ENCODE results near the gene USH1G.

DNA sequence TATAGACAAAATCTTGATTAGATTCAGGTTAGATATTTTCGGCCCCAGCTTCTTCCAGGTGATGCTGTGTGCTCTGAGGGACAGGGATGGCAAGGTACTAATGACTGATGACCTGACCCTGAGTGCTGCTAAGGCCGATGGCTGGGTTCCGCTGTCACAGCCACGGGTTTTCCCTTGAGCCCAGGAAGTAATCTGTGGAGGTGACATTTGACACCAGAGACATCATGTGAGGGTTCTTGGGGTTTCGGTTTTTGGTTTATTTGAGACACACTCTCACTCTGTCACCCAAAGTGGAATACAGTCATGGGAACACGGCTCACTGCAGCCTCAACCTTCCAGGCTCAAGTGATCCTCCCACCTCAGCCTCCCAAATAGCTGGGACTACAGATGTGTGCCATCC lies 22.5 kb upstream of the USH1G start:
- TF ChIP-seq, protein P1, sequence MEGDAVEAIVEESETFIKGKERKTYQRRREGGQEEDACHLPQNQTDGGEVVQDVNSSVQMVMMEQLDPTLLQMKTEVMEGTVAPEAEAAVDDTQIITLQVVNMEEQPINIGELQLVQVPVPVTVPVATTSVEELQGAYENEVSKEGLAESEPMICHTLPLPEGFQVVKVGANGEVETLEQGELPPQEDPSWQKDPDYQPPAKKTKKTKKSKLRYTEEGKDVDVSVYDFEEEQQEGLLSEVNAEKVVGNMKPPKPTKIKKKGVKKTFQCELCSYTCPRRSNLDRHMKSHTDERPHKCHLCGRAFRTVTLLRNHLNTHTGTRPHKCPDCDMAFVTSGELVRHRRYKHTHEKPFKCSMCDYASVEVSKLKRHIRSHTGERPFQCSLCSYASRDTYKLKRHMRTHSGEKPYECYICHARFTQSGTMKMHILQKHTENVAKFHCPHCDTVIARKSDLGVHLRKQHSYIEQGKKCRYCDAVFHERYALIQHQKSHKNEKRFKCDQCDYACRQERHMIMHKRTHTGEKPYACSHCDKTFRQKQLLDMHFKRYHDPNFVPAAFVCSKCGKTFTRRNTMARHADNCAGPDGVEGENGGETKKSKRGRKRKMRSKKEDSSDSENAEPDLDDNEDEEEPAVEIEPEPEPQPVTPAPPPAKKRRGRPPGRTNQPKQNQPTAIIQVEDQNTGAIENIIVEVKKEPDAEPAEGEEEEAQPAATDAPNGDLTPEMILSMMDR (optimal IDR thresholded peaks at IDR 0.05 in 1 of 3, IDR thresholded peaks at IDR 0.05 in 1 of 3, conservative IDR thresholded peaks at IDR 0.05 in 1 of 3; ENCODE audit: extremely low read depth in 1 of 3, insufficient read depth in 2 of 3, low read length in 3 of 3): no peak
- no peak for TF ChIP-seq EZH2 (IDR thresholded peaks at IDR 0.05; ENCODE audit: low read length)

All from keratinocyte (primary cell).